Measurements from ENCODE around the gene DHRSX.
"Not testable (repeated sequence)": the region's sequence is repeated elsewhere in the genome, so short reads cannot be mapped to it uniquely, and the experiment has no call there.

DHRSX gene

DNA sequence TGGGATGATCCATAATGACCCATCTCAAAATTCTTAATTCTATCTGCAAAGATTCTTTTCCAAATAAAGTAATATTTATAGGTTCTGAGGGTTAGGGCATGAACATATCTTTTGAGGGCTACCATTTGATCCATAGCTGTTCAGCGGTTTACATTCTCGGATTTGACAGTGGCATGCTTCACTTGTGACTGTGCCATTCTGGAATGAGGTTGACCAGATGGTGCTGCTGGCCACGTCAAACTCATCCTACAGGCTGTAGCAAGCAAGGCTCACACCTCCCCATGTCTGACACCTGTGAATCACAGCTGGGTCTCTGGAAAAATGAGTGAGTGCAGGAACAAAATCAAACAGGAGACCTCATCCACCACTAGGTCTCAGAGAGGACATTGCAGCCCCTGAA, 280.5 kb downstream of the DHRSX start:
- H2AFZ ChIP-seq (ENCODE audit: low read depth, low read length, severe bottlenecking) = no peak overlapping the region
- no peaks in the 10 kb centered on the region for H3K9me2 ChIP-seq (replicated peaks; ENCODE audit: insufficient read depth, low read length)
- H3K9ac ChIP-seq (ENCODE audit: low read length) = no peak overlapping the region
- H3K4me3 ChIP-seq (ENCODE audit: insufficient read depth, low read length, poor library complexity, severe bottlenecking) = no peak overlapping the region
- peaks cover 9% of the 10 kb centered on the region; the same call in 1 of the 2 replicates for H3K9me3 ChIP-seq (ENCODE audit: insufficient read depth, low read length)
- no peak overlapping the region for H3K4me2 ChIP-seq (ENCODE audit: low read depth, low read length, poor library complexity, severe bottlenecking)
- TF ChIP-seq, protein P1, sequence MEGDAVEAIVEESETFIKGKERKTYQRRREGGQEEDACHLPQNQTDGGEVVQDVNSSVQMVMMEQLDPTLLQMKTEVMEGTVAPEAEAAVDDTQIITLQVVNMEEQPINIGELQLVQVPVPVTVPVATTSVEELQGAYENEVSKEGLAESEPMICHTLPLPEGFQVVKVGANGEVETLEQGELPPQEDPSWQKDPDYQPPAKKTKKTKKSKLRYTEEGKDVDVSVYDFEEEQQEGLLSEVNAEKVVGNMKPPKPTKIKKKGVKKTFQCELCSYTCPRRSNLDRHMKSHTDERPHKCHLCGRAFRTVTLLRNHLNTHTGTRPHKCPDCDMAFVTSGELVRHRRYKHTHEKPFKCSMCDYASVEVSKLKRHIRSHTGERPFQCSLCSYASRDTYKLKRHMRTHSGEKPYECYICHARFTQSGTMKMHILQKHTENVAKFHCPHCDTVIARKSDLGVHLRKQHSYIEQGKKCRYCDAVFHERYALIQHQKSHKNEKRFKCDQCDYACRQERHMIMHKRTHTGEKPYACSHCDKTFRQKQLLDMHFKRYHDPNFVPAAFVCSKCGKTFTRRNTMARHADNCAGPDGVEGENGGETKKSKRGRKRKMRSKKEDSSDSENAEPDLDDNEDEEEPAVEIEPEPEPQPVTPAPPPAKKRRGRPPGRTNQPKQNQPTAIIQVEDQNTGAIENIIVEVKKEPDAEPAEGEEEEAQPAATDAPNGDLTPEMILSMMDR (IDR thresholded peaks at IDR 0.05; ENCODE audit: insufficient read depth, low read length, poor library complexity, severe bottlenecking) = no peak
- no peak for TF ChIP-seq EZH2phosphoT487 (conservative IDR thresholded peaks at IDR 0.05; ENCODE audit: low read length)
- no peaks in the 10 kb centered on the region for H3F3A ChIP-seq (ENCODE audit: insufficient read depth)
- H3K36me3 ChIP-seq (ENCODE audit: low read length) = no peaks in the 10 kb centered on the region
- no peaks in the 10 kb centered on the region for H3K79me2 ChIP-seq (ENCODE audit: insufficient read depth, low read length)
- H3K27me3 ChIP-seq (ENCODE audit: low read length) = no peaks in the 10 kb centered on the region
- H4K20me1 ChIP-seq (ENCODE audit: low read depth, low read length) = no peaks in the 10 kb centered on the region
- no peak overlapping the region for H3K27ac ChIP-seq (ENCODE audit: low read depth, low read length)

DNA sequence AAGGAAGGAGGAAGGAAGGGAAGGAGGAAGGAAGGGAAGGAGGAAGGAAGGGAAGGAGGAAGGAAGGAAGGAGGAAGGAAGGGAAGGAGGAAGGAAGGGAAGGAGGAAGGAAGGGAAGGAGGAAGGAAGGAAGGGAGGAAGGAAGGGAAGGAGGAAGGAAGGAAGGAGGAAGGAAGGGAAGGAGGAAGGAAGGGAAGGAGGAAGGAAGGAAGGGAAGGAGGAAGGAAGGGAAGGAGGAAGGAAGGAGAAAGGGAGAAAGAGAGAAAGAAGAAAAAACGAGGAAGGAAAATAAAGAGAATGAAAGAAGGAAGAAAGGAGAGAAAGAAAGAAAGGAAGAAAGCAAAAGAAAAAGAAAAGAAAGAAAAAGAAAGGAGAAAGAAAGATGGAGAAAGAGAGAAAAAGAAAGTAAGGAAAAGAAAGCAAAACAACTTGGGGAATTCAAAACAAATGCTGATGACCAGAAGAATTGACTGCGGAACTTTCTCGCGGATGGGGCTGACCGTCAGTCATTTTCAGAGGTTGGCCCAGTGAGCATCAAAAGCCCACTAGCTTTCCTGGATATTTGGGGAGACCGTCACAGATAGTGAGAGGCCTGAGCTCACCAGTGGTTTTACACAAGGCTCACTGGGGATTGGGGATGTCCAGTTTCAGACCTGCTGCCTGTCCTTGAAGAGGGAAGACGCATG, 286.5 kb downstream of the DHRSX start:
- H3K27me3 ChIP-seq (ENCODE audit: low read length); H3K4me2 ChIP-seq (ENCODE audit: low read depth, low read length, poor library complexity, severe bottlenecking); H3K36me3 ChIP-seq (ENCODE audit: low read length); H3K9ac ChIP-seq (ENCODE audit: low read length); H4K20me1 ChIP-seq (ENCODE audit: low read depth, low read length); H3K9me2 ChIP-seq (replicated peaks; ENCODE audit: insufficient read depth, low read length); H3K79me2 ChIP-seq (ENCODE audit: insufficient read depth, low read length); H3K4me3 ChIP-seq (ENCODE audit: insufficient read depth, low read length, poor library complexity, severe bottlenecking); H2AFZ ChIP-seq (ENCODE audit: low read depth, low read length, severe bottlenecking); H3K9me3 ChIP-seq (ENCODE audit: insufficient read depth, low read length); H3K27ac ChIP-seq (ENCODE audit: low read depth, low read length); H3F3A ChIP-seq (ENCODE audit: insufficient read depth): not testable (repeated sequence)

DNA sequence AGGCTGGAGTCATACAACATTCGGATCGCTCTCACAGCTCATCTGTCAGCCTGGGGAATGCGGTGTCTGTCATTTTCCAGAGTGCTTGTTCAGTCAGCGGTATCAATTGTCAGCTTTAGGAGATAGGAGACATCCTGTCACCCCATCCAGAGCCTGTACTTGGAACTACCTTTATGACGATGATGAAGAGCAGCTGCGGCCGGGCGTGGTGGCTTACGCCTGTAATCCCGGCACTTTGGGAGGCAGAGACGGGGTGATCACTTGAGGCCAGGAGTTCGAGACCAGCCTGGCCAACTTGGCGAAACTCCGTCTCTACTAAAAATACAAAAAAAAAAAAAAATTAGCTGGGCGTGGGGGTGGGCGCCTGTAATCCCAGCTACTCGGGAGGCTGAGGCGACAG, 289.1 kb downstream of the DHRSX start:
- H3K9me2 ChIP-seq (replicated peaks; ENCODE audit: insufficient read depth, low read length); H3K36me3 ChIP-seq (ENCODE audit: low read length); H3K4me2 ChIP-seq (ENCODE audit: low read depth, low read length, poor library complexity, severe bottlenecking); H3K79me2 ChIP-seq (ENCODE audit: insufficient read depth, low read length); H3K27ac ChIP-seq (ENCODE audit: low read depth, low read length); H3K9me3 ChIP-seq (ENCODE audit: insufficient read depth, low read length); H3K9ac ChIP-seq (ENCODE audit: low read length); H4K20me1 ChIP-seq (ENCODE audit: low read depth, low read length); H2AFZ ChIP-seq (ENCODE audit: low read depth, low read length, severe bottlenecking); H3K27me3 ChIP-seq (ENCODE audit: low read length); H3F3A ChIP-seq (ENCODE audit: insufficient read depth); H3K4me3 ChIP-seq (ENCODE audit: insufficient read depth, low read length, poor library complexity, severe bottlenecking): not testable (repeated sequence)

DNA sequence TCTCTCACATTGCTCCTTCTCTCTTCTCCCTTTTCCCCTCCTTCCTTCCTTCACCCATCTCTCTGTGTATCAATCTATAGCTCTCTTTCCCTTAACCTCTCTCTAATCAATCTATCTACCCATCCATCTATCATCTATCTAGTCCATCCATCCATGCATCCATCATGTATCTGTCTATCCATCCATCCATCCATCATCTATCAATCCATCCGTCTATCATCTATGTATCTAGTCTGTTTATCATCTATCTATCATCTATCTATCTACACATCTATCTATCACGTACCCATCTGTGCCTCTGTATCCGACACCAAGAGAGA, 307.5 kb downstream of the DHRSX start:
- H3K4me2 ChIP-seq (ENCODE audit: low read depth, low read length, poor library complexity, severe bottlenecking) = no peak overlapping the region
- H2AFZ ChIP-seq (ENCODE audit: low read depth, low read length, severe bottlenecking) = no peak overlapping the region
- no peaks in the 10 kb centered on the region for H3K9me3 ChIP-seq (ENCODE audit: insufficient read depth, low read length)
- no peak overlapping the region for H3K27ac ChIP-seq (ENCODE audit: low read depth, low read length)
- H3K4me3 ChIP-seq (ENCODE audit: insufficient read depth, low read length, poor library complexity, severe bottlenecking) = no peak overlapping the region
- H3K9me2 ChIP-seq (replicated peaks; ENCODE audit: insufficient read depth, low read length) = no peaks in the 10 kb centered on the region
- no peak for TF ChIP-seq EZH2phosphoT487 (conservative IDR thresholded peaks at IDR 0.05; ENCODE audit: low read length)
- TF ChIP-seq, protein P1 (IDR thresholded peaks at IDR 0.05; ENCODE audit: insufficient read depth, low read length, poor library complexity, severe bottlenecking) = no peak
- no peaks in the 10 kb centered on the region for H4K20me1 ChIP-seq (ENCODE audit: low read depth, low read length)
- H3F3A ChIP-seq (ENCODE audit: insufficient read depth) = no peaks in the 10 kb centered on the region
- no peak overlapping the region for H3K9ac ChIP-seq (ENCODE audit: low read length)
- no peaks in the 10 kb centered on the region for H3K79me2 ChIP-seq (ENCODE audit: insufficient read depth, low read length)
- H3K27me3 ChIP-seq (ENCODE audit: low read length) = no peaks in the 10 kb centered on the region
- no peaks in the 10 kb centered on the region for H3K36me3 ChIP-seq (ENCODE audit: low read length)

Data from SU-DHL-6 (cell line).